HCT116 (cell line): Measurements from ENCODE around the gene COTL1. TPM values are rescaled to one million over a fixed set of nuclear protein-coding genes. Genes with fewer than 3 reads are reported as not detected.

Source experiments
- ATAC-seq: fragments of 200-7000 bp; cut with Tn5 transposase; 2 replicates; pipeline ENCODE4 v1.9.1; 2020; ENCODE audit warnings: mild to moderate bottlenecking, moderate library complexity
- BruUV-seq: library from RNA; stranded (reverse); fragments of 400-500 nt; replicated peaks from 2 replicates; lab custom pipeline; 2021; lab: Mats Ljungman, UMichigan
- CTCF ChIA-PET: fragments of 300-600 bp; sonication (Branson Sonifier 250); formaldehyde crosslinking; loops from one replicate; lab custom pipeline; 2021; ENCODE audit warnings: antibody characterized with exemption; lab: Charles Lee
- POLR2A ChIA-PET: fragments of 300-600, 350-600 bp; sonication (Branson Sonifier 250); formaldehyde crosslinking; loops from one replicate; lab custom pipeline; 2021; ENCODE audit warnings: antibody characterized with exemption; lab: Charles Lee
- RAD21 ChIA-PET, 2 experiments: fragments of 300-600 bp; sonication (Branson Sonifier 250); formaldehyde crosslinking; loops; one replicate each; lab custom pipeline; 2023; ENCODE audit warnings: low total read pairs in 2 of 2; ENCODE audit not compliant: uncharacterized antibody in 2 of 2, unreplicated experiment in 2 of 2, low non-redundant PET in 1 of 2; lab: Charles Lee
- DNase-seq: peaks from one replicate; pipeline ENCODE4 v3.0.0-alpha.2; 2010; ENCODE audit warnings: low read depth, low spot score
- H2AFZ ChIP-seq: fragments of 200-600 bp; shearing (Covaris generic), sonication (generic); 2 replicates; pipeline ENCODE4 v1.6.1; 2017; ENCODE audit warnings: low read depth, mixed run types, mixed read lengths, antibody characterized with exemption, low read length; ENCODE audit not compliant: poor library complexity, severe bottlenecking
- H3K27ac ChIP-seq: 2 replicates; pipeline ENCODE4 v1.5.1; 2012; ENCODE audit warnings: low read depth, low read length
- H3K27me3 ChIP-seq: fragments of 200-600 bp; sonication (generic); 2 replicates; pipeline ENCODE4 v1.6.1; 2016; ENCODE audit warnings: mixed run types, low read length, mixed read lengths; ENCODE audit not compliant: insufficient read depth
- H3K36me3 ChIP-seq, 2 experiments: fragments of 200-500 bp in 1 of 2; fragments of 200-600 bp in 1 of 2; sonication (Bioruptor generic) in 1 of 2; sonication (generic) in 1 of 2; 2 replicates each; pipeline versions ENCODE4 v1.5.1 to v1.6.1; 2014 to 2016; ENCODE audit warnings: low read length in 2 of 2, inconsistent platforms in 1 of 2, mixed read lengths in 1 of 2, mixed run types in 1 of 2; ENCODE audit not compliant: insufficient read depth in 2 of 2, control insufficient read depth in 1 of 2
- H3K4me1 ChIP-seq, 2 experiments: fragments of 200-600 bp in 1 of 2; sonication (generic) in 1 of 2; 2 replicates each; pipeline versions ENCODE4 v1.5.1 to v1.6.1; 2012 to 2017; ENCODE audit warnings: low read length in 2 of 2, inconsistent platforms in 1 of 2, mild to moderate bottlenecking in 1 of 2, mixed read lengths in 1 of 2, mixed run types in 1 of 2, moderate library complexity in 1 of 2; ENCODE audit not compliant: insufficient read depth in 2 of 2, control insufficient read depth in 1 of 2
- H3K4me2 ChIP-seq: fragments of 200-600 bp; sonication (generic); 2 replicates; pipeline ENCODE4 v1.6.1; 2017; ENCODE audit warnings: mixed run types, low read length, mixed read lengths
- H3K4me3 ChIP-seq, 2 experiments: fragments of 200-600 bp in 1 of 2; sonication (generic) in 1 of 2; replicated peaks in 1 of 2; 2 replicates each; pipeline ENCODE4 v1.5.1; 2011 to 2016; ENCODE audit warnings: low read length in 2 of 2, control low read depth in 1 of 2, low read depth in 1 of 2, mild to moderate bottlenecking in 1 of 2, mixed read lengths in 1 of 2, mixed run types in 1 of 2
- H3K79me2 ChIP-seq: fragments of 200-600 bp; sonication (generic); 2 replicates; pipeline ENCODE4 v1.6.1; 2017; ENCODE audit warnings: mild to moderate bottlenecking, mixed run types, low read length, moderate library complexity, mixed read lengths; ENCODE audit not compliant: insufficient read depth
- H3K9ac ChIP-seq: fragments of 200-600 bp; sonication (generic); 2 replicates; pipeline ENCODE4 v1.6.1; 2016; ENCODE audit warnings: low read length, mixed read lengths
- H3K9me2 ChIP-seq: fragments of 200-600 bp; sonication (generic), shearing (Covaris generic); 2 replicates; pipeline ENCODE4 v1.6.1; 2017; ENCODE audit warnings: mixed run types, mild to moderate bottlenecking, moderate library complexity; ENCODE audit not compliant: insufficient read depth
- H3K9me3 ChIP-seq, 2 experiments: fragments of 200-500 bp in 1 of 2; fragments of 200-600 bp in 1 of 2; sonication (Bioruptor generic) in 1 of 2; sonication (generic) in 1 of 2; 2 replicates each; pipeline ENCODE4 v1.6.1; 2014 to 2017; ENCODE audit warnings: low read length in 2 of 2, mixed read lengths in 2 of 2, inconsistent platforms in 1 of 2, low read depth in 1 of 2, mild to moderate bottlenecking in 1 of 2, mixed run types in 1 of 2, moderate library complexity in 1 of 2; ENCODE audit not compliant: control insufficient read depth in 1 of 2, insufficient read depth in 1 of 2
- H4K20me1 ChIP-seq: fragments of 200-600 bp; sonication (generic), shearing (Covaris generic); 2 replicates; pipeline ENCODE4 v1.6.1; 2017; ENCODE audit warnings: mixed run types, mild to moderate bottlenecking, moderate library complexity; ENCODE audit not compliant: insufficient read depth
- ATF3 ChIP-seq: IDR thresholded peaks from 2 replicates; pipeline ENCODE4 v1.6.1; 2012
- ELF1 ChIP-seq: IDR thresholded peaks from 2 replicates; pipeline ENCODE4 v1.6.1; 2012; ENCODE audit warnings: low read depth, borderline replicate concordance
- FOSL1 ChIP-seq: IDR thresholded peaks from 2 replicates; pipeline ENCODE4 v1.6.1; 2012; ENCODE audit warnings: low read depth
- JUND ChIP-seq: IDR thresholded peaks from 2 replicates; pipeline ENCODE4 v1.6.1; 2012
- POLR2A ChIP-seq: IDR thresholded peaks from 2 replicates; pipeline ENCODE4 v1.7.0; 2011; ENCODE audit warnings: borderline replicate concordance; ENCODE audit not compliant: insufficient read depth, insufficient read length; ENCODE audit errors: extremely low read depth
- POLR2AphosphoS5 ChIP-seq: IDR thresholded peaks from 2 replicates; pipeline ENCODE4 v1.6.1; 2011; ENCODE audit warnings: mild to moderate bottlenecking, low read depth, low read length, moderate library complexity
- RAD21 ChIP-seq: IDR thresholded peaks from 2 replicates; pipeline ENCODE4 v1.6.1; 2012; ENCODE audit warnings: low read depth, mild to moderate bottlenecking
- SIN3A ChIP-seq: IDR thresholded peaks from 2 replicates; pipeline ENCODE4 v1.6.1; 2012; ENCODE audit warnings: low read depth
- SP1 ChIP-seq: IDR thresholded peaks from 2 replicates; pipeline ENCODE4 v1.6.1; 2012; ENCODE audit warnings: low read depth
- SRF ChIP-seq: IDR thresholded peaks from 2 replicates; pipeline ENCODE4 v1.6.1; 2012; ENCODE audit warnings: low read depth
- YY1 ChIP-seq: IDR thresholded peaks from 2 replicates; pipeline ENCODE4 v1.6.1; 2011; ENCODE audit warnings: low read length, low read depth, moderate library complexity, mild to moderate bottlenecking; ENCODE audit not compliant: insufficient replicate concordance; ENCODE audit errors: extremely low read depth
- ZBTB33 ChIP-seq: IDR thresholded peaks from 2 replicates; pipeline ENCODE4 v1.6.1; 2011; ENCODE audit warnings: mild to moderate bottlenecking, low read length, moderate library complexity; ENCODE audit not compliant: insufficient replicate concordance; ENCODE audit errors: extremely low read depth
- ZFX ChIP-seq: fragments of 450-650 bp; IDR thresholded peaks from 2 replicates; pipeline ENCODE4 v1.6.1; 2017
- ZNF274 ChIP-seq: fragments of 200-500 bp; sonication (Bioruptor generic); IDR thresholded peaks from 2 replicates; pipeline ENCODE4 v1.6.1; 2014; ENCODE audit warnings: mild to moderate bottlenecking, low read depth, low read length, inconsistent platforms
- intact Hi-C: fragments of 100-400 bp; cut with micrococcal nuclease; formaldehyde crosslinking; loops from 2 replicates; pipeline ENCODE4 v1.10.0; 2022
- total RNA-seq: library from RNA; stranded (reverse); gene quantifications from one replicate; pipeline ENCODE4 v1.2.1, GENCODE V29; 2021; ENCODE audit not compliant: unreplicated experiment

Gene COTL1
- total RNA-seq, 1 experiment from 2014 or later = 276 TPM

GRCh38 chr16:84578538-84579126 lies 39.2 kb downstream of the COTL1 start:
- no peaks in the 10 kb centered on the region for H3K27me3 ChIP-seq
- no peak for ATAC-seq
- peaks cover 7 to 22% of the 10 kb centered on the region in 2 experiments; a peak in 2 of 4 replicates for H3K4me1 ChIP-seq
- POLR2A ChIA-PET = no interaction called here
- no peaks in the 10 kb centered on the region for H4K20me1 ChIP-seq
- no peaks in the 10 kb centered on the region for H3K9me2 ChIP-seq
- DNase-seq = no peak
- no peak overlapping the region for H3K27ac ChIP-seq
- RAD21 ChIA-PET = no interaction called here
- no peaks in the 10 kb centered on the region for H3K9me3 ChIP-seq
- TF ChIP-seq YY1 = no peak
- 0 out of 2 replicates have a peak, but pooled peaks have one; percentile 8 for TF ChIP-seq ZFX
- TF ChIP-seq ZBTB33 = no peak
- TF ChIP-seq, all 23 proteins: peak for 1
- no TSS peak for BruUV-seq
- Histone ChIP-seq H3K79me2 (peaks cover 56% of the 10 kb centered on the region; the same call in 1 of the 2 replicates), H3K9ac (no peak overlapping the region), H3K4me3 (no peak overlapping the region), H3K4me2 (no peak overlapping the region), H3K36me3 (0 out of 4 replicates have a peak, but pooled peaks cover 0 to 5% of the 10 kb centered on the region in 2 experiments), H2AFZ (no peak overlapping the region)
- intact Hi-C loops = no loop called here
- CTCF ChIA-PET = no interaction called here

- intact Hi-C loops = no loop called here
- Histone ChIP-seq H4K20me1 (no peaks in the 10 kb centered on the region), H3K79me2 (peaks cover 61% of the 10 kb centered on the region; the same call in 1 of the 2 replicates), H3K9me2 (no peaks in the 10 kb centered on the region), H3K36me3 (0 out of 4 replicates have a peak, but pooled peaks cover 0 to 5% of the 10 kb centered on the region in 2 experiments), H3K9me3 (no peaks in the 10 kb centered on the region), H3K4me1 (peaks cover 7 to 22% of the 10 kb centered on the region in 2 experiments; a peak in 2 of 4 replicates), H3K4me2 (peak overlapping the region; percentile 33), H3K27me3 (no peaks in the 10 kb centered on the region), H2AFZ (no peak overlapping the region), H3K4me3 (no peak overlapping the region), H3K9ac (no peak overlapping the region), H3K27ac (no peak overlapping the region)
- POLR2A ChIA-PET = no interaction called here
- peak; percentile 75 for ATAC-seq
- CTCF ChIA-PET = no interaction called here
- no TSS peak for BruUV-seq
- RAD21 ChIA-PET = no interaction called here
- peak; percentile 58 for DNase-seq
- TF ChIP-seq FOSL1 = peak; percentile 45
- no peak for TF ChIP-seq ZNF274
- no peak for TF ChIP-seq ATF3
- no peak for TF ChIP-seq ZFX
- no peak for TF ChIP-seq POLR2A
- TF ChIP-seq SP1 = no peak
- no peak for TF ChIP-seq RAD21
- TF ChIP-seq JUND = peak; percentile 42
- TF ChIP-seq SRF = no peak
- TF ChIP-seq SIN3A = no peak
- TF ChIP-seq YY1 = no peak
- TF ChIP-seq ZBTB33 = no peak
- TF ChIP-seq ELF1 = no peak
- no peak for TF ChIP-seq POLR2AphosphoS5
These were observed 40.7 kb downstream of the COTL1 start for GRCh38 chr16:84577034-84577803.
